NCI-H1930 (cell line): Measurements from ENCODE around the gene NT5C2.
"Not testable (repeated sequence)": the region's sequence is repeated elsewhere in the genome, so short reads cannot be mapped to it uniquely, and the experiment has no call there.

Experiments
- DNase-seq, 2 experiments: peaks; one replicate each; lab custom pipeline; 2025; lab: John Stamatoyannopoulos, UW

Gene NT5C2

GRCh38 chr10:103157246-103157645, 35.8 kb downstream of the NT5C2 start:
- DNase-seq, result no peak

GRCh38 chr10:103155471-103156085, 37.5 kb downstream of the NT5C2 start:
- no peak for DNase-seq

- DNase-seq, result no peak
Observed at GRCh38 chr10:103154521-103155299, 38.4 kb downstream of the NT5C2 start.

GRCh38 chr10:103153302-103154197, 39.5 kb downstream of the NT5C2 start:
- peak in 1 of 2 experiments; percentile 35 for DNase-seq

- no peak for DNase-seq
Observed at GRCh38 chr10:103149991-103150622, 43.0 kb downstream of the NT5C2 start.

GRCh38 chr10:103147645-103148044, 45.4 kb downstream of the NT5C2 start:
- DNase-seq, result no peak

- no peak for DNase-seq
Observed at GRCh38 chr10:103145860-103146466, 47.1 kb downstream of the NT5C2 start.

GRCh38 chr10:103145046-103145445, 48.0 kb downstream of the NT5C2 start:
- DNase-seq, result no peak

- DNase-seq, result no peak
Observed at GRCh38 chr10:103144041-103144440, 49.0 kb downstream of the NT5C2 start.

- DNase-seq, result not testable (repeated sequence)
Observed at GRCh38 chr10:103143641-103144040, 49.4 kb downstream of the NT5C2 start.

- DNase-seq, result no peak
Observed at GRCh38 chr10:103141950-103142349, 51.1 kb downstream of the NT5C2 start.

- no peak for DNase-seq
Observed at GRCh38 chr10:103140469-103140868, 52.6 kb downstream of the NT5C2 start.

- no peak for DNase-seq
Observed at GRCh38 chr10:103139803-103140202, 53.3 kb downstream of the NT5C2 start.

- not testable (repeated sequence) for DNase-seq
Observed at GRCh38 chr10:103135168-103135567, 57.9 kb downstream of the NT5C2 start.

- DNase-seq, result no peak
Observed at GRCh38 chr10:103130910-103131309, 62.2 kb downstream of the NT5C2 start.

GRCh38 chr10:103130180-103130579, 62.9 kb downstream of the NT5C2 start:
- DNase-seq, result not testable (repeated sequence)

GRCh38 chr10:103127241-103127640, 65.8 kb downstream of the NT5C2 start:
- no peak for DNase-seq

- DNase-seq, result no peak
Observed at GRCh38 chr10:103125323-103126267, 67.5 kb downstream of the NT5C2 start.

GRCh38 chr10:103124420-103125096, 68.5 kb downstream of the NT5C2 start:
- DNase-seq, result no peak
